Glomerular endothelial cell (primary cell): Measurements from ENCODE around the gene NRN1L. TPM values are rescaled to one million over a fixed set of nuclear protein-coding genes. Genes with fewer than 3 reads are reported as not detected.

Source experiments
- DNase-seq: peaks from one replicate; pipeline ENCODE4 v3.0.0-alpha.2; 2011; ENCODE audit warnings: low read depth, low spot score; ENCODE audit errors: extremely low read depth
- total RNA-seq: library from RNA; depleted of rRNA; stranded (reverse); fragments of >200 nt; gene quantifications from 2 replicates; pipeline ENCODE4 v1.2.3, GENCODE V29; 2015

Gene NRN1L
- total RNA-seq, 1 donor from 2014 or later = 0.76 TPM

DNA sequence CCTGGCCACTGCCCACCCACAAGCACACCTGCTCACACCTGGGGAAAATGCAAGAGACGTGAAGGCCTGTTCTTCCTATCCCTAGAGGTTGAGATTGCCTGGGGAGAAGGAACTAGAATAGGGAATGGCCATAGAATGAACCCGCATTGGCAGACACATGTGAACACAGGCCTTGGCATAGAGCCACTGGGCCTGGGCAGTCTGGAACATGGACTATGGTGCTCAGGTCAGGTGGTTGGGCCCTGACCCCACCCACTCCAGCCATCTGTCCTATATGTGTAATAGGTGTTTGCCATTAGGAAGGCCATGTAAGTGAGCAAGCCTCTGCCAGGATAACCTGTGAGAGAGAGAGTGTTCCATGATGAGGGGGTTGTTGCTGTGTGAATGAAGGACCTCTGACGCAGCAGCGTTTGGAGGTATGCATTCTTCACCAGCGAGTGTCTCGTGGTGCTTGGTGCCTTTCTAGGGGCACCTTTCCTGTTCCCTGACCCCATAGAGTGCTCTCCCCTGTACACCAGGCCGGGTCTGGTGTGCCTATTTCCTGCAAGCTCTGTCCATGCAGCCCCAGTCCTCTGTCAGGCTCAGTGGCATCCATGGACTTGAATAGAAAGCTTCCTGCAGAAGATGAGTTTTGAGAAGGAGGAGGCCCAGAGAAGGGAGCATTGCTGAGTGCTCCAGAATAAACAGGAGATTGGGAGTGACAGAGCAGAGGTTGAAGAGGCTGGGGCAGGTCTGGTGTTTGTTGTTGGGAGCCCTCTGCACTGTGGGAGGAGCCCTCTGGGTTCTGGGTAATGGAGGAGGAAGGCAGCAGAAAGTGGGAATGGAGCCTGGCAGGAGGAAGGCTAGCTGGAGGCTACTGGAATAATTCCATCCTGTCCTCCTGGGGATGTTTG is 31.4 kb downstream of the NRN1L start:
- no peak for DNase-seq

- DNase-seq = no peak
These were observed 32.6 kb downstream of the NRN1L start for GRCh38 chr16:67917140-67917851.

- DNase-seq = no peak
These were observed 33.2 kb downstream of the NRN1L start for GRCh38 chr16:67917852-67918236.

- no peak for DNase-seq
These were observed 35.0 kb downstream of the NRN1L start for GRCh38 chr16:67919622-67920221.

GRCh38 chr16:67922221-67922620 is 37.5 kb downstream of the NRN1L start:
- DNase-seq = no peak

GRCh38 chr16:67922740-67923139 is 38.1 kb downstream of the NRN1L start:
- DNase-seq = no peak

- DNase-seq = no peak
These were observed 38.9 kb downstream of the NRN1L start for GRCh38 chr16:67923414-67924116.

GRCh38 chr16:67924140-67924906 is 39.6 kb downstream of the NRN1L start:
- DNase-seq = no peak

DNA sequence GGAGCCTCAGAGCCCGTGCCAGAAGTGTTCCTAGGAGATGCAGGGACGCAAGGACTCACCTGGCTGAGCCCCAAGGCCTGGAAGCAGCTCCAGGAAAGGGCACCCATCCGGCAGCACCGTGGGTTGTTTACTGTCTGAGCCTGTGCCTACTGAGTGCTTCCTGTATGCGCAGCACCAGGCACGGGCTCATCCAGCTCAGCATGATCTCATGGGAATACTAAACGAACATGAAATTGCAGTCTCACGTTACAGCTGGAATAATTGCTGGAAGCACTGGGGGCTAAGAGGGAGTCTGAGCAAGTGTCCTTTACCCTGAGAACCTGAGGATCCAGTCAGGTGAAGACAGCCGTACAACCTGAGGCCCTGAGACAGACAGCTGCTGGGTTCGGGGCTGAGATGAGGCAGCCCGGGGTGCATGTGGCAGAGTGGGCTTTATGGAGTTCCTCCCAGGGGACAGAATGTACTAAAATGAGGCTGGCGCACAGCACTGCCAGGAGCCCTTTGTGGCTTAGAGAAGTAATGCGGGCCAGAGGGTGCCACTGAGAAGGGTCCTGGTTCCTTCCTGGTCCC is 41.6 kb downstream of the NRN1L start:
- DNase-seq = peak; percentile 39

DNA sequence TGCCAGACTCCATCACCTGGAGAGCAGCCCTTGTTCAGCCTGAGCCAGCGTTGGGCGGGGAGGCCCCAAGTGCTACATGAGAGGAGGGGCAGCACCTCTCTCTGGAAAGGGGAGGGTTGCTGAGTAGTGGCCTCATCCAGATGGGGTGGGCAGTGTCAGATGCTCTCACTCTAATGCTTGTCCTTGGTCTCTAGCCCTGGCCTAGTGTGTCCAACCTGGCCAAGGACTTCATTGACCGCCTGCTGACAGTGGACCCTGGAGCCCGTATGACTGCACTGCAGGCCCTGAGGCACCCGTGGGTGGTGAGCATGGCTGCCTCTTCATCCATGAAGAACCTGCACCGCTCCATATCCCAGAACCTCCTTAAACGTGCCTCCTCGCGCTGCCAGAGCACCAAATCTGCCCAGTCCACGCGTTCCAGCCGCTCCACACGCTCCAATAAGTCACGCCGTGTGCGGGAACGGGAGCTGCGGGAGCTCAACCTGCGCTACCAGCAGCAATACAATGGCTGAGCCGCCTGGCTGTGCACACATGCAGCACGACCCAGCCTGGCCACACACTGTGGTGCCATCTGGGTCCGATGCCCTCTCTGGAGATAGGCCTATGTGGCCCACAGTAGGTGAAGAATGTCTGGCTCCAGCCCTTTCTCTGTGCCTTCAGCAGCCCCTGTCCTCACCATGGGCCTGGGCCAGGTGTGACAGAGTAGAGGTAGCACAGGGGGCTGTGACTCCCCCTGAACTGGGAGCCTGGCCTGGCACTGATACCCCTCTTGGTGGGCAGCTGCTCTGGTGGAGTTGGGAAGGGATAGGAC is 42.7 kb downstream of the NRN1L start:
- DNase-seq = no peak

- no peak for DNase-seq
These were observed 43.5 kb downstream of the NRN1L start for GRCh38 chr16:67928147-67928546.

GRCh38 chr16:67928561-67929364 is 44.1 kb downstream of the NRN1L start:
- DNase-seq = no peak

GRCh38 chr16:67930191-67930590 is 45.5 kb downstream of the NRN1L start:
- DNase-seq = no peak

DNA sequence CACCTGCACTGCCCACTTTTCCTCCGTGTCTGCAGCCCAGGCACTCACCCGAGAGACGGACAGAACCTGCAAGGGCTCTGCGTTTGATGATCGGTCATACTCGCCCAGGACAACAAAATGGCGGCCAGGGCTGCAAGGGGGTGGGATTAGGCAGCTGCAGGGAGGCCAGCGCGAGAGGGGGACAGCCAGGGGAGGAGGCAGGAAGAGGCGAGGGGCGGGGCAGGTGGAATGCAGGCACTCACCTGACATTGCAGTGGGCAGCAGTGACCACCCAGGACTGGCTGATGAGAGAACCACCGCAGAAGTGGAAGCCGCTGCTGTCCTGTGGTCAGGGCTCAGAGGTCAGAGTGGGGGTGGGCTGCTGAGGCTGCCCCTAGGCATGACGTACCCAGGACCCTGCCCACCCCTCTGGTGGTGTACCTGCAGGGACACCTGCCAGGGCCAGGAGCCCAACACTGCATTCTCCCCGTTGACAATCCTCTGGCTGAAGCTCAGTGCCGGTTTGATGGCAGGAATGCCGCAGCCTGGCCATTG is 46.1 kb downstream of the NRN1L start:
- no peak for DNase-seq

- no peak for DNase-seq
These were observed 47.2 kb downstream of the NRN1L start, which contains the start of gene CTRL for GRCh38 chr16:67931712-67932461. CTRL (minus strand) TSS chr16:67931862; CDS start chr16:67931852, 10 bp downstream.

- DNase-seq = no peak
These were observed 47.8 kb downstream of the NRN1L start for GRCh38 chr16:67932462-67932840.

DNA sequence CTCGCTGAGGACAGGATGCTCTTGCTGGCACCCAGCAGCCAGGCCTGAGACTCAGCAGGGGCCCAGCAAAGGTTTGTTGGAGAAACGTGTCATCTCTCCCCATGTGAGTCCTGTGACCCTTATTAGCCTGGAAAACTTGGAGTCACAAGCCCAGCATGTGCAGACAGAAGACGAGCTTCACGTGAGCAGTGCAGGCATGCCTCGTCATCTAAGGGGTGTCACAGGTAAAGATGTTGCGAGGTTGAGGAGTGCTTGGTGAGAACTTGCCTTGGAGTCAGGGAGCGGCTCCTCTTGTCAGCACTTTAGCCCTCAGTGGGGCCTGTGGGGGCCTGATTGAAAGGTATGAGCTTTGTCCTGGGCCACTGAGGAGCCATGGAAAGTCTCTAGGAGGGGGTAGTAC is 49.1 kb downstream of the NRN1L start:
- DNase-seq = no peak
